Uterus (tissue), 2 donors: ENCODE results near the gene NPIPB12.
"Not testable (repeated sequence)": the region's sequence is repeated elsewhere in the genome, so short reads cannot be mapped to it uniquely, and the experiment has no call there.

Experiments
- CTCF ChIP-seq, 4 experiments: fragments of 200-600 bp in 2 of 4; fragments of 450-650 bp in 2 of 4; sonication (generic) in 2 of 4; IDR thresholded peaks; one replicate each; pipeline ENCODE4 v1.5.1; 2016 to 2019; ENCODE audit warnings: antibody characterized with exemption in 4 of 4, mild to moderate bottlenecking in 2 of 4, moderate library complexity in 1 of 4
- POLR2A ChIP-seq, 2 donors: fragments of 450-650 bp; IDR thresholded peaks; one replicate each; pipeline ENCODE4 v1.6.1; 2016; ENCODE audit warnings: antibody characterized with exemption in 2 of 2, mild to moderate bottlenecking in 1 of 2, moderate library complexity in 1 of 2

GRCh38 chr16:29506308-29506707 is at the start of gene NPIPB12:
- TF ChIP-seq POLR2A, CTCF (IDR thresholded peaks at IDR 0.05): not testable (repeated sequence)
